IMR-90 (cell line): ENCODE measurements around the gene NAA80. TPM values are rescaled to one million over a fixed set of nuclear protein-coding genes. Genes with fewer than 3 reads are reported as not detected.

Source experiments
- ATAC-seq: fragments of 200-7000 bp; cut with Tn5 transposase; 2 replicates; pipeline ENCODE4 v1.9.1; 2020; ENCODE audit warnings: low read depth, mild to moderate bottlenecking, moderate library complexity
- BruUV-seq: library from RNA; stranded (reverse); fragments of 400-500 nt; replicated peaks from 2 replicates; lab custom pipeline; 2021; lab: Mats Ljungman, UMichigan
- CTCF ChIA-PET: fragments of 300-600 bp; formaldehyde crosslinking; extraction: SDS; loops from one replicate; lab custom pipeline; 2021; ENCODE audit warnings: antibody characterized with exemption; lab: Yijun Ruan, JAX
- POLR2A ChIA-PET: fragments of 300-600 bp; sonication (Branson Sonifier 250); formaldehyde crosslinking; loops from one replicate; lab custom pipeline; 2022; ENCODE audit warnings: antibody characterized with exemption; ENCODE audit not compliant: unreplicated experiment; lab: Charles Lee
- DNase-seq: peaks from one replicate; pipeline ENCODE4 v3.0.0; 2013
- H2AFZ ChIP-seq: replicated peaks from 2 replicates; pipeline ENCODE3; 2013; ENCODE audit warnings: low read length, mild to moderate bottlenecking; ENCODE audit not compliant: poor library complexity
- H2AK5ac ChIP-seq: 2 replicates; pipeline ENCODE4 v1.6.1; 2013; ENCODE audit warnings: low read depth, low read length, inconsistent platforms
- H2AK9ac ChIP-seq: replicated peaks from 2 replicates; pipeline ENCODE3; 2013; ENCODE audit warnings: mild to moderate bottlenecking, low read depth, low read length, moderate library complexity; ENCODE audit not compliant: poor library complexity
- H2BK120ac ChIP-seq: 2 replicates; pipeline ENCODE4 v1.6.1; 2013; ENCODE audit warnings: low read depth, low read length, inconsistent platforms
- H2BK15ac ChIP-seq: 3 replicates; pipeline ENCODE4 v1.6.1; 2013; ENCODE audit warnings: low read depth, low read length, inconsistent platforms
- H2BK20ac ChIP-seq: 2 replicates; pipeline ENCODE4 v1.6.1; 2013; ENCODE audit warnings: low read depth, mild to moderate bottlenecking, inconsistent platforms, low read length, moderate library complexity
- H2BK5ac ChIP-seq: 2 replicates; pipeline ENCODE4 v1.6.1; 2013; ENCODE audit warnings: mild to moderate bottlenecking, low read depth, low read length, inconsistent platforms; ENCODE audit not compliant: poor library complexity, severe bottlenecking
- H3K14ac ChIP-seq: replicated peaks from 2 replicates; pipeline ENCODE4 v1.6.1; 2013; ENCODE audit warnings: low read depth, low read length, inconsistent platforms
- H3K18ac ChIP-seq: 2 replicates; pipeline ENCODE4 v1.6.1; 2013; ENCODE audit warnings: low read depth, low read length, control low read depth
- H3K23ac ChIP-seq: 2 replicates; pipeline ENCODE4 v1.6.1; 2013; ENCODE audit warnings: low read depth, low read length, inconsistent platforms
- H3K27ac ChIP-seq: 2 replicates; pipeline ENCODE4 v1.5.1; 2013; ENCODE audit warnings: mild to moderate bottlenecking, control low read depth, low read length; ENCODE audit not compliant: insufficient read depth
- H3K27me3 ChIP-seq: 2 replicates; pipeline ENCODE4 v1.6.1; 2013; ENCODE audit warnings: low read length; ENCODE audit not compliant: control insufficient read depth, insufficient read depth
- H3K36me3 ChIP-seq: 2 replicates; pipeline ENCODE4 v1.6.1; 2013; ENCODE audit warnings: low read length, mixed read lengths; ENCODE audit not compliant: control insufficient read depth, insufficient read depth
- H3K4ac ChIP-seq: 2 replicates; pipeline ENCODE4 v1.6.1; 2013; ENCODE audit warnings: low read depth, low read length, inconsistent platforms
- H3K4me1 ChIP-seq: 2 replicates; pipeline ENCODE4 v1.6.1; 2013; ENCODE audit warnings: low read length, mixed read lengths; ENCODE audit not compliant: control insufficient read depth, insufficient read depth
- H3K4me2 ChIP-seq: 2 replicates; pipeline ENCODE4 v1.6.1; 2013; ENCODE audit warnings: low read depth, mild to moderate bottlenecking, control low read depth, low read length, moderate library complexity
- H3K4me3 ChIP-seq: 2 replicates; pipeline ENCODE4 v1.5.1; 2013; ENCODE audit warnings: low read depth, mild to moderate bottlenecking, control low read depth, low read length, moderate library complexity; ENCODE audit not compliant: insufficient read depth
- H3K56ac ChIP-seq: 2 replicates; pipeline ENCODE4 v1.6.1; 2013; ENCODE audit warnings: low read length, inconsistent platforms; ENCODE audit not compliant: insufficient read depth; ENCODE audit errors: extremely low read depth
- H3K79me1 ChIP-seq, 2 experiments: 2 replicates each; pipeline ENCODE4 v1.6.1; 2013; ENCODE audit warnings: low read length in 2 of 2, inconsistent platforms in 1 of 2, low read depth in 1 of 2
- H3K9ac ChIP-seq: 2 replicates; pipeline ENCODE4 v1.6.1; 2013; ENCODE audit warnings: low read depth, low read length, control low read depth
- H3K9me1 ChIP-seq: 2 replicates; pipeline ENCODE4 v1.6.1; 2013; ENCODE audit warnings: low read length, inconsistent platforms; ENCODE audit not compliant: insufficient read depth
- H3K9me3 ChIP-seq: 2 replicates; pipeline ENCODE4 v1.6.1; 2013; ENCODE audit warnings: low read length; ENCODE audit not compliant: control insufficient read depth, insufficient read depth
- H4K20me1 ChIP-seq: 2 replicates; pipeline ENCODE4 v1.6.1; 2013; ENCODE audit warnings: low read length, inconsistent platforms; ENCODE audit not compliant: insufficient read depth
- H4K5ac ChIP-seq: 2 replicates; pipeline ENCODE4 v1.6.1; 2013; ENCODE audit warnings: mild to moderate bottlenecking, low read depth, low read length, control low read depth
- H4K8ac ChIP-seq, 2 experiments: 2 replicates each; pipeline ENCODE4 v1.6.1; 2013; ENCODE audit warnings: low read depth in 2 of 2, low read length in 2 of 2, control low read depth in 1 of 2, inconsistent platforms in 1 of 2
- H4K91ac ChIP-seq: 2 replicates; pipeline ENCODE4 v1.6.1; 2013; ENCODE audit warnings: low read depth, low read length, inconsistent platforms; ENCODE audit not compliant: insufficient read depth
- BHLHE40 ChIP-seq: fragments of 150-350 bp; IDR thresholded peaks from 2 replicates; pipeline ENCODE4 v1.6.1; 2016; ENCODE audit warnings: mild to moderate bottlenecking, low read depth, low read length
- CHD1 ChIP-seq: IDR thresholded peaks from 2 replicates; pipeline ENCODE4 v1.6.1; 2012; ENCODE audit warnings: low read depth, low read length, improper control_type of control experiment
- CTCF ChIP-seq: conservative IDR thresholded peaks from 2 replicates; pipeline ENCODE4 v1.5.1; 2012; ENCODE audit warnings: mild to moderate bottlenecking, low read depth, low read length, improper control_type of control experiment
- ELK1 ChIP-seq: fragments of 150-350 bp; IDR thresholded peaks from 2 replicates; pipeline ENCODE4 v1.6.1; 2016; ENCODE audit warnings: low read depth, mild to moderate bottlenecking, low read length, moderate library complexity, borderline replicate concordance
- FOS ChIP-seq: fragments of 150-350 bp; IDR thresholded peaks from 2 replicates; pipeline ENCODE4 v1.6.1; 2016; ENCODE audit warnings: low read depth, low read length
- MAFK ChIP-seq: IDR thresholded peaks from 2 replicates; pipeline ENCODE4 v1.6.1; 2012; ENCODE audit warnings: low read depth, low read length, improper control_type of control experiment
- MAZ ChIP-seq: IDR thresholded peaks from 2 replicates; pipeline ENCODE4 v1.6.1; 2012; ENCODE audit warnings: low read depth, mild to moderate bottlenecking, low read length, improper control_type of control experiment, moderate library complexity, borderline replicate concordance
- MXI1 ChIP-seq: IDR thresholded peaks from 2 replicates; pipeline ENCODE4 v1.6.1; 2012; ENCODE audit warnings: low read depth, mild to moderate bottlenecking, low read length, moderate library complexity, borderline replicate concordance
- NFE2L2 ChIP-seq: fragments of 150-350 bp; IDR thresholded peaks from 2 replicates; pipeline ENCODE4 v1.6.1; 2016; ENCODE audit warnings: low read depth, mild to moderate bottlenecking, low read length
- RAD21 ChIP-seq: IDR thresholded peaks from 2 replicates; pipeline ENCODE4 v1.6.1; 2012; ENCODE audit warnings: low read length, improper control_type of control experiment
- RCOR1 ChIP-seq: IDR thresholded peaks from 2 replicates; pipeline ENCODE4 v1.6.1; 2012; ENCODE audit warnings: mild to moderate bottlenecking, low read length, improper control_type of control experiment; ENCODE audit not compliant: insufficient replicate concordance
- RFX5 ChIP-seq: IDR thresholded peaks from 2 replicates; pipeline ENCODE4 v1.8.0; 2012; ENCODE audit warnings: low read depth, mild to moderate bottlenecking, low read length, moderate library complexity
- SMC3 ChIP-seq: fragments of 150-350 bp; IDR thresholded peaks from 2 replicates; pipeline ENCODE4 v1.6.1; 2016; ENCODE audit warnings: low read depth, mild to moderate bottlenecking, antibody characterized with exemption, low read length, moderate library complexity
- USF2 ChIP-seq: fragments of 150-350 bp; IDR thresholded peaks from 2 replicates; pipeline ENCODE4 v1.6.1; 2017; ENCODE audit warnings: mild to moderate bottlenecking, antibody characterized with exemption, low read length, low read depth
- WGBS, 2 experiments: methylation state at CpG; one replicate each; pipeline versions ENCODE4 v1.1.5 to v1.1.7; 2013; ENCODE audit warnings: missing lambda C conversion rate in 2 of 2; ENCODE audit not compliant: insufficient read length in 1 of 2; ENCODE audit errors: extremely low coverage in 2 of 2; 5-methylcytosine and 5-hydroxymethylcytosine counted together
- dilution Hi-C: fragments of 300-500 bp; cut with HindIII; formaldehyde crosslinking; loops from one replicate; pipeline ENCODE4 v1.14.3; 2018; ENCODE audit warnings: low sequenced_read_pairs; ENCODE audit not compliant: unreplicated experiment
- in situ Hi-C: fragments of 300-500 bp; cut with MboI; formaldehyde crosslinking; loops from 3 replicates; pipeline ENCODE4 v1.14.3; 2019; ENCODE audit warnings: low sequenced_read_pairs, inconsistent platforms, mixed read lengths
- intact Hi-C: fragments of 100-400 bp; cut with micrococcal nuclease; formaldehyde crosslinking; loops from 2 replicates; pipeline ENCODE4 v1.10.0; 2022
- polyA plus RNA-seq, 3 experiments: library from polyadenylated mRNA; depleted of rRNA; stranded (reverse); fragments of >200 nt; gene quantifications; 2 replicates each; pipeline ENCODE4 v1.2.3, GENCODE V29; 2012; ENCODE audit warnings: low replicate concordance in 1 of 3
- total RNA-seq: library from RNA; depleted of rRNA; stranded (reverse); fragments of >200 nt; gene quantifications from 2 replicates; pipeline ENCODE4 v1.2.3, GENCODE V29; 2012

NAA80 gene
- total and polyA plus RNA-seq, 2 of the 4 experiments (the other 2 are of a cell fraction), result 5.0 to 14.4 TPM

GRCh38 chr3:50334339-50335075 is 35.3 kb upstream of the NAA80 start:
- H3K9me1 ChIP-seq, result peaks cover 23% of the 10 kb centered on the region
- no peak overlapping the region for H2BK20ac ChIP-seq
- peak overlapping the region; percentile 1 for H3K4ac ChIP-seq
- intact Hi-C loops (no loop called here), dilution Hi-C loops (no loop called here), in situ Hi-C loops (loop anchor here (25.0 kb wide), 3 partner anchors 1053 to 1828 kb away; partner anchors contain the start of genes ABHD14B, GPR62, MANF and PCBP4)
- no peak overlapping the region for H3K18ac ChIP-seq
- H2BK5ac ChIP-seq, result no peak overlapping the region
- peak overlapping the region; percentile 86 for H3K23ac ChIP-seq
- peak overlapping the region; percentile 17 for H3K9ac ChIP-seq
- peaks cover 19% of the 10 kb centered on the region for H3K4me1 ChIP-seq
- peaks cover 29% of the 10 kb centered on the region for H3K36me3 ChIP-seq
- H3K79me1 ChIP-seq, result peaks cover 39 to 68% of the 10 kb centered on the region in 2 experiments
- no peak overlapping the region for H4K5ac ChIP-seq
- no peak for DNase-seq
- H2BK15ac ChIP-seq, result no peak overlapping the region
- BruUV-seq, result no TSS peak
- H3K4me3 ChIP-seq, result no peak overlapping the region
- peak overlapping the region in 1 of 2 experiments; percentile 15; a peak in 1 of 4 replicates for H4K8ac ChIP-seq
- no peaks in the 10 kb centered on the region for H3K9me3 ChIP-seq
- no peak overlapping the region for H4K91ac ChIP-seq
- ChIA-PET CTCF (interaction anchor here (0.7 to 1.0 kb wide), 2 partner anchors 75 to 81 kb away, joined by 3 read pairs; no protein-coding TSS in a partner anchor), POLR2A (no interaction called here)
- H2AFZ ChIP-seq, result no peak overlapping the region
- H4K20me1 ChIP-seq, result peaks cover 51% of the 10 kb centered on the region
- 0 out of 2 replicates have a peak overlapping the region, but pooled peaks have one; percentile 14 for H3K14ac ChIP-seq
- H3K27me3 ChIP-seq, result no peaks in the 10 kb centered on the region
- 92% methylated on average over 2 of the region's 5 CpGs; no CpG with 5 or more reads in 1 of the 2 experiments for WGBS, 2 experiments
- H3K56ac ChIP-seq, result no peak overlapping the region
- peak overlapping the region; percentile 48 for H3K4me2 ChIP-seq
- ATAC-seq, result no peak
- no peak overlapping the region for H3K27ac ChIP-seq
- H2BK120ac ChIP-seq, result no peak overlapping the region
- no peak overlapping the region for H2AK9ac ChIP-seq
- H2AK5ac ChIP-seq, result no peak overlapping the region
- TF ChIP-seq RFX5 (no peak), CTCF (no peak), BHLHE40 (no peak), MAFK (no peak), MXI1 (no peak), RAD21 (no peak), RCOR1 (no peak), USF2 (no peak), CHD1 (no peak), ELK1 (no peak), NFE2L2 (no peak), MAZ (no peak), FOS (no peak), SMC3 (no peak)
